IMR-90 (cell line): ENCODE measurements around the gene ANKRD33B. TPM values are rescaled to one million over a fixed set of nuclear protein-coding genes. Genes with fewer than 3 reads are reported as not detected.
A peak's percentile ranks its signal among the peaks of the same experiment; 100 is the strongest.

Source experiments
- ATAC-seq: fragments of 200-7000 bp; cut with Tn5 transposase; 2 replicates; pipeline ENCODE4 v1.9.1; 2020; ENCODE audit warnings: low read depth, mild to moderate bottlenecking, moderate library complexity
- BruUV-seq: library from RNA; stranded (reverse); fragments of 400-500 nt; replicated peaks from 2 replicates; lab custom pipeline; 2021; lab: Mats Ljungman, UMichigan
- CTCF ChIA-PET: fragments of 300-600 bp; formaldehyde crosslinking; extraction: SDS; loops from one replicate; lab custom pipeline; 2021; ENCODE audit warnings: antibody characterized with exemption; lab: Yijun Ruan, JAX
- POLR2A ChIA-PET: fragments of 300-600 bp; sonication (Branson Sonifier 250); formaldehyde crosslinking; loops from one replicate; lab custom pipeline; 2022; ENCODE audit warnings: antibody characterized with exemption; ENCODE audit not compliant: unreplicated experiment; lab: Charles Lee
- DNase-seq: peaks from one replicate; pipeline ENCODE4 v3.0.0; 2013
- H2AFZ ChIP-seq: replicated peaks from 2 replicates; pipeline ENCODE3; 2013; ENCODE audit warnings: low read length, mild to moderate bottlenecking; ENCODE audit not compliant: poor library complexity
- H2AK5ac ChIP-seq: 2 replicates; pipeline ENCODE4 v1.6.1; 2013; ENCODE audit warnings: low read depth, low read length, inconsistent platforms
- H2AK9ac ChIP-seq: replicated peaks from 2 replicates; pipeline ENCODE3; 2013; ENCODE audit warnings: mild to moderate bottlenecking, low read depth, low read length, moderate library complexity; ENCODE audit not compliant: poor library complexity
- H2BK120ac ChIP-seq: 2 replicates; pipeline ENCODE4 v1.6.1; 2013; ENCODE audit warnings: low read depth, low read length, inconsistent platforms
- H2BK15ac ChIP-seq: 3 replicates; pipeline ENCODE4 v1.6.1; 2013; ENCODE audit warnings: low read depth, low read length, inconsistent platforms
- H2BK20ac ChIP-seq: 2 replicates; pipeline ENCODE4 v1.6.1; 2013; ENCODE audit warnings: low read depth, mild to moderate bottlenecking, inconsistent platforms, low read length, moderate library complexity
- H2BK5ac ChIP-seq: 2 replicates; pipeline ENCODE4 v1.6.1; 2013; ENCODE audit warnings: mild to moderate bottlenecking, low read depth, low read length, inconsistent platforms; ENCODE audit not compliant: poor library complexity, severe bottlenecking
- H3K14ac ChIP-seq: replicated peaks from 2 replicates; pipeline ENCODE4 v1.6.1; 2013; ENCODE audit warnings: low read depth, low read length, inconsistent platforms
- H3K18ac ChIP-seq: 2 replicates; pipeline ENCODE4 v1.6.1; 2013; ENCODE audit warnings: low read depth, low read length, control low read depth
- H3K23ac ChIP-seq: 2 replicates; pipeline ENCODE4 v1.6.1; 2013; ENCODE audit warnings: low read depth, low read length, inconsistent platforms
- H3K27ac ChIP-seq: 2 replicates; pipeline ENCODE4 v1.5.1; 2013; ENCODE audit warnings: mild to moderate bottlenecking, control low read depth, low read length; ENCODE audit not compliant: insufficient read depth
- H3K27me3 ChIP-seq: 2 replicates; pipeline ENCODE4 v1.6.1; 2013; ENCODE audit warnings: low read length; ENCODE audit not compliant: control insufficient read depth, insufficient read depth
- H3K36me3 ChIP-seq: 2 replicates; pipeline ENCODE4 v1.6.1; 2013; ENCODE audit warnings: low read length, mixed read lengths; ENCODE audit not compliant: control insufficient read depth, insufficient read depth
- H3K4ac ChIP-seq: 2 replicates; pipeline ENCODE4 v1.6.1; 2013; ENCODE audit warnings: low read depth, low read length, inconsistent platforms
- H3K4me1 ChIP-seq: 2 replicates; pipeline ENCODE4 v1.6.1; 2013; ENCODE audit warnings: low read length, mixed read lengths; ENCODE audit not compliant: control insufficient read depth, insufficient read depth
- H3K4me2 ChIP-seq: 2 replicates; pipeline ENCODE4 v1.6.1; 2013; ENCODE audit warnings: low read depth, mild to moderate bottlenecking, control low read depth, low read length, moderate library complexity
- H3K4me3 ChIP-seq: 2 replicates; pipeline ENCODE4 v1.5.1; 2013; ENCODE audit warnings: low read depth, mild to moderate bottlenecking, control low read depth, low read length, moderate library complexity; ENCODE audit not compliant: insufficient read depth
- H3K56ac ChIP-seq: 2 replicates; pipeline ENCODE4 v1.6.1; 2013; ENCODE audit warnings: low read length, inconsistent platforms; ENCODE audit not compliant: insufficient read depth; ENCODE audit errors: extremely low read depth
- H3K79me1 ChIP-seq, 2 experiments: 2 replicates each; pipeline ENCODE4 v1.6.1; 2013; ENCODE audit warnings: low read length in 2 of 2, inconsistent platforms in 1 of 2, low read depth in 1 of 2
- H3K9ac ChIP-seq: 2 replicates; pipeline ENCODE4 v1.6.1; 2013; ENCODE audit warnings: low read depth, low read length, control low read depth
- H3K9me1 ChIP-seq: 2 replicates; pipeline ENCODE4 v1.6.1; 2013; ENCODE audit warnings: low read length, inconsistent platforms; ENCODE audit not compliant: insufficient read depth
- H3K9me3 ChIP-seq: 2 replicates; pipeline ENCODE4 v1.6.1; 2013; ENCODE audit warnings: low read length; ENCODE audit not compliant: control insufficient read depth, insufficient read depth
- H4K20me1 ChIP-seq: 2 replicates; pipeline ENCODE4 v1.6.1; 2013; ENCODE audit warnings: low read length, inconsistent platforms; ENCODE audit not compliant: insufficient read depth
- H4K5ac ChIP-seq: 2 replicates; pipeline ENCODE4 v1.6.1; 2013; ENCODE audit warnings: mild to moderate bottlenecking, low read depth, low read length, control low read depth
- H4K8ac ChIP-seq, 2 experiments: 2 replicates each; pipeline ENCODE4 v1.6.1; 2013; ENCODE audit warnings: low read depth in 2 of 2, low read length in 2 of 2, control low read depth in 1 of 2, inconsistent platforms in 1 of 2
- H4K91ac ChIP-seq: 2 replicates; pipeline ENCODE4 v1.6.1; 2013; ENCODE audit warnings: low read depth, low read length, inconsistent platforms; ENCODE audit not compliant: insufficient read depth
- NFE2L2 ChIP-seq: fragments of 150-350 bp; IDR thresholded peaks from 2 replicates; pipeline ENCODE4 v1.6.1; 2016; ENCODE audit warnings: low read depth, mild to moderate bottlenecking, low read length
- WGBS, 2 experiments: methylation state at CpG; one replicate each; pipeline versions ENCODE4 v1.1.5 to v1.1.7; 2013; ENCODE audit warnings: missing lambda C conversion rate in 2 of 2; ENCODE audit not compliant: insufficient read length in 1 of 2; ENCODE audit errors: extremely low coverage in 2 of 2; 5-methylcytosine and 5-hydroxymethylcytosine counted together
- dilution Hi-C: fragments of 300-500 bp; cut with HindIII; formaldehyde crosslinking; loops from one replicate; pipeline ENCODE4 v1.14.3; 2018; ENCODE audit warnings: low sequenced_read_pairs; ENCODE audit not compliant: unreplicated experiment
- in situ Hi-C: fragments of 300-500 bp; cut with MboI; formaldehyde crosslinking; loops from 3 replicates; pipeline ENCODE4 v1.14.3; 2019; ENCODE audit warnings: low sequenced_read_pairs, inconsistent platforms, mixed read lengths
- intact Hi-C: fragments of 100-400 bp; cut with micrococcal nuclease; formaldehyde crosslinking; loops from 2 replicates; pipeline ENCODE4 v1.10.0; 2022
- polyA plus RNA-seq, 3 experiments: library from polyadenylated mRNA; depleted of rRNA; stranded (reverse); fragments of >200 nt; gene quantifications; 2 replicates each; pipeline ENCODE4 v1.2.3, GENCODE V29; 2012; ENCODE audit warnings: low replicate concordance in 1 of 3
- total RNA-seq: library from RNA; depleted of rRNA; stranded (reverse); fragments of >200 nt; gene quantifications from 2 replicates; pipeline ENCODE4 v1.2.3, GENCODE V29; 2012
- TF ChIP-seq, protein P1 (sequence below): fragments of 150-350 bp; IDR thresholded peaks from 2 replicates; pipeline ENCODE4 v1.6.1; 2016; ENCODE audit warnings: low read depth, mild to moderate bottlenecking, low read length, moderate library complexity, borderline replicate concordance

ANKRD33B gene
- total and polyA plus RNA-seq, 2 of the 4 experiments (the other 2 are of a cell fraction): 2.5 to 3.3 TPM

DNA sequence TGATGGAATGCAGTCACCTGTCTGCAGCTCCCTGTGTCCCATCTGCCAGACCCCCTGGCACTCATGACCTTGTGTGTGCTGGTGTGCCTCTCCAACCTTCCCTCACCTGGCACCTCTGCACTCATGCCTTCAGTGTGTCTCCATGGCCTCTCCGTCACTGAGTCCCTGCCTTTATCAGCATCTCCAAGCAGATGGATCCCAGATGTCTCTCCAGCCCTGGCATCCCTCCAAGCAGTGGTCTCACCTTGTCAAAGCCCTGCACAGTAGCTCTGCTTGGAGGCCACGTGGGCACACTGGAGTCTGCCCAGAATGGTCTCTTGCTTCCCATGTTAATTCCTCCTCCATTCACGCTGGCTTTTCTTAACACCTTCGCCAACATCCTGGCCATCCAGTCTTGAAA is 112.4 kb downstream of the ANKRD33B start:
- no peak for TF ChIP-seq NFE2L2
- TF ChIP-seq, protein P1, sequence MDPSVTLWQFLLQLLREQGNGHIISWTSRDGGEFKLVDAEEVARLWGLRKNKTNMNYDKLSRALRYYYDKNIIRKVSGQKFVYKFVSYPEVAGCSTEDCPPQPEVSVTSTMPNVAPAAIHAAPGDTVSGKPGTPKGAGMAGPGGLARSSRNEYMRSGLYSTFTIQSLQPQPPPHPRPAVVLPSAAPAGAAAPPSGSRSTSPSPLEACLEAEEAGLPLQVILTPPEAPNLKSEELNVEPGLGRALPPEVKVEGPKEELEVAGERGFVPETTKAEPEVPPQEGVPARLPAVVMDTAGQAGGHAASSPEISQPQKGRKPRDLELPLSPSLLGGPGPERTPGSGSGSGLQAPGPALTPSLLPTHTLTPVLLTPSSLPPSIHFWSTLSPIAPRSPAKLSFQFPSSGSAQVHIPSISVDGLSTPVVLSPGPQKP: no peak
- Histone ChIP-seq H3K56ac (no peak overlapping the region), H4K91ac (no peak overlapping the region), H3K4me2 (no peak overlapping the region), H3K23ac (no peak overlapping the region), H4K8ac (no peak overlapping the region), H3K27ac (no peak overlapping the region), H2BK120ac (no peak overlapping the region), H3K79me1 (peaks cover 5 to 10% of the 10 kb centered on the region in 2 experiments; a peak in 1 of 4 replicates), H4K20me1 (peaks cover 5% of the 10 kb centered on the region; the same call in 1 of the 2 replicates), H2AK9ac (no peak overlapping the region), H4K5ac (no peak overlapping the region), H3K9me3 (no peaks in the 10 kb centered on the region), H3K27me3 (peaks cover 2% of the 10 kb centered on the region), H3K9ac (no peak overlapping the region), H2BK15ac (no peak overlapping the region), H3K9me1 (peaks cover 8% of the 10 kb centered on the region; the same call in 1 of the 2 replicates), H3K14ac (no peak overlapping the region), H2BK20ac (no peak overlapping the region), H3K18ac (no peak overlapping the region), H3K4me3 (no peak overlapping the region), H2BK5ac (no peak overlapping the region), H3K4ac (no peak overlapping the region), H3K4me1 (no peaks in the 10 kb centered on the region; the same call in 1 of the 2 replicates), H2AFZ (no peak overlapping the region), H2AK5ac (no peak overlapping the region), H3K36me3 (peaks cover 34% of the 10 kb centered on the region)
- ChIA-PET POLR2A (no interaction called here), CTCF (no interaction called here)
- intact Hi-C loops (no loop called here), in situ Hi-C loops (no loop called here), dilution Hi-C loops (no loop called here)
- DNase-seq (peak; percentile 17), ATAC-seq (no peak)
- 0% methylated on average over 1 of the region's 4 CpGs; no CpG with 5 or more reads in 1 of the 2 experiments for WGBS, 2 experiments
- BruUV-seq: no TSS peak
